Right hindlimb (tissue), 1 donor: ENCODE results near the gene SMIM36.
"Not testable (repeated sequence)": the region's sequence is repeated elsewhere in the genome, so short reads cannot be mapped to it uniquely, and the experiment has no call there.

Source experiments
- DNase-seq: peaks from one replicate; pipeline ENCODE4 v3.0.0-alpha.2; 2018

SMIM36 gene

GRCh38 chr17:55411463-55411855 is 99.8 kb downstream of the SMIM36 start:
- no peak for DNase-seq

- DNase-seq = no peak
Observed at GRCh38 chr17:55410722-55411462, 100.4 kb downstream of the SMIM36 start.

- DNase-seq = no peak
Observed at GRCh38 chr17:55409030-55409800, 102.0 kb downstream of the SMIM36 start.

GRCh38 chr17:55407641-55408566 is 103.3 kb downstream of the SMIM36 start:
- DNase-seq = no peak

GRCh38 chr17:55405600-55405999 is 105.7 kb downstream of the SMIM36 start:
- no peak for DNase-seq

GRCh38 chr17:55404197-55404596 is 107.1 kb downstream of the SMIM36 start:
- DNase-seq = not testable (repeated sequence)

- DNase-seq = no peak
Observed at GRCh38 chr17:55402374-55402773, 108.9 kb downstream of the SMIM36 start.
